HG02885 (cell line): Measurements from ENCODE around the gene ZNRF4.
"Not testable (repeated sequence)": the region's sequence is repeated elsewhere in the genome, so short reads cannot be mapped to it uniquely, and the experiment has no call there.

Experiments
- ATAC-seq: cut with Tn5 transposase; IDR thresholded peaks from one replicate; pipeline ENCODE4 v1.9.1; 2021; ENCODE audit warnings: mild to moderate bottlenecking; ENCODE audit not compliant: unreplicated experiment, poor library complexity

Gene ZNRF4

GRCh38 chr19:5470264-5470671 lies 15.1 kb downstream of the ZNRF4 start:
- no peak for ATAC-seq

GRCh38 chr19:5472286-5472685 lies 17.1 kb downstream of the ZNRF4 start:
- ATAC-seq, result no peak

DNA sequence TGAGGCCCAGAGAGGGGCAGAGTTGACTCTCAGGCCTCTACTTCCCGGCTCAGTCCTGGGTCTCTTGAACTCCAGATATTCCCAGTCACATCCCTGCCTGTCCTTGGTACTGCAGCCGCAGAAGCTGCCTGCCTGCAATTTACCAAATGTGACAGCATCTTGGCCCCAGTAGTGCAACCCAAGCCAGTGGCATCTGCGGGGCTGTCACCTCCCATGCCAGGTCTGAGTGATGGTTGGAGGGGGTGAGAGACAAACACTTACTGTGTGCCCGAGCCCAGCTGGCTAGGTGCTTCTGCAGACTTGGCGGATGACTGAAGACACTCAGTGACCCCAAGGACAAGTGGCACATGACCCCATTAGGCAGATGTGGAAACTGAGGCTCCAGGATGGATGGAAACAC lies 18.4 kb downstream of the ZNRF4 start:
- ATAC-seq, result no peak

GRCh38 chr19:5477451-5478215 lies 22.4 kb downstream of the ZNRF4 start:
- no peak for ATAC-seq

- ATAC-seq, result no peak
Observed at GRCh38 chr19:5478241-5478924, 23.2 kb downstream of the ZNRF4 start.

GRCh38 chr19:5478925-5479588 lies 23.8 kb downstream of the ZNRF4 start:
- no peak for ATAC-seq

DNA sequence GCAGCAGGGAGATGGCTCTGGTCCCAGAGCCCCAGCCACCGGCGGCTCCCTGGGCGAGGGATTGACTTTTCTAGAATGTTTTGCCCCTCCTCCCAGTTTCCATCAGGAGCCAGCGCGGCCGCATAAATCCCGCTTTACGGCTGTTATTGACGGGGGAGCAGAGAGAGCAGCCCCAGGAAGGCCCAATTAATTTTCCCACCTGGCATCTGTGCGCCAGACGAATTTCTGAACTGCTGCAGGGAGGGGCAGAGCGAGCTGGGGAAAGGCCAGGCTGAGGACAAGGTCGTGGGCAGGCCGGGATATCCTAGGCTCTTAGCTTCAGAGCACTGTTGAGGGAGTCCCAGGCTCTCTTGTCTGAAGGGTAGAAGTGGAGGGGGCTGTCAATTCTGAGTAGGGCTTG lies 24.7 kb downstream of the ZNRF4 start:
- no peak for ATAC-seq

DNA sequence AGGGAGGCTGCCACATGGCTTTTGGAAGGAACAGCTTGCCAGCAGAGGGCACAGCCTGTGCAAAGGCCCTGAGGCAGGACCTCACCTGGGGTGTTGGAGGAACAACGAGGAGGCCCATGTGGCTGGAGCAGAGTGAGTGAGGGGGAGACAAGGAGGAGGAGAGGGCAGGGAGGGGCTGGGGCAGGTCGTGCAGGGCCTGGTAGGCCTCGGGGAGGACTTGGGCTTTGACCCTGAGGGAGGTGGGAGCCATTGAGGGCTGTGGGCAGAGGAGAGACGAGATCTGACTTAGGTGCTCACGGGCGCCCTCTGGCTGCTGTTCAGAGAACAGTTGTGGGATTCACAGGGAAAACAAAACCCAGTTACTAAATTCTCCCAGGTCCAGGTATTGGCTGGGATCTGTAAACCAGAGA lies 25.2 kb downstream of the ZNRF4 start:
- no peak for ATAC-seq

DNA sequence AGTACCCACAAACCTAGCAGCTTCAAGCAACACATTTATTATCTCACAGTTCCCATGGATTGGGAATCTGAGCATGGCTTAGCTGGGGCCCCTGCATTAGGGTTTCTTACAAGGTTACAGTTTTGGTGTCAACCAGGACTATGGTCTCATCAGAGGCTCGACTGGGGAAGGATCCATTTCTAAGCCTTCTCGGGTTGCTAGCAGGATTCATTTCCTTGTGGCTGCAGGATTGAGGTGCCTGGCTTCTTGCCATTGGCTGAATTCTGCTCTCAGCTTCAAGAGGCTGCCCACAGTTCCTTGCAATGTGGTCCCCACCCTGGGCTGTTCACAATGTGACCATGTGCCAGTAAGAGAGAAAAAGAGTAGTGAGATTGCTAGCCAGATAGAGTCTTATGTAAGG lies 26.7 kb downstream of the ZNRF4 start:
- ATAC-seq, result no peak

DNA sequence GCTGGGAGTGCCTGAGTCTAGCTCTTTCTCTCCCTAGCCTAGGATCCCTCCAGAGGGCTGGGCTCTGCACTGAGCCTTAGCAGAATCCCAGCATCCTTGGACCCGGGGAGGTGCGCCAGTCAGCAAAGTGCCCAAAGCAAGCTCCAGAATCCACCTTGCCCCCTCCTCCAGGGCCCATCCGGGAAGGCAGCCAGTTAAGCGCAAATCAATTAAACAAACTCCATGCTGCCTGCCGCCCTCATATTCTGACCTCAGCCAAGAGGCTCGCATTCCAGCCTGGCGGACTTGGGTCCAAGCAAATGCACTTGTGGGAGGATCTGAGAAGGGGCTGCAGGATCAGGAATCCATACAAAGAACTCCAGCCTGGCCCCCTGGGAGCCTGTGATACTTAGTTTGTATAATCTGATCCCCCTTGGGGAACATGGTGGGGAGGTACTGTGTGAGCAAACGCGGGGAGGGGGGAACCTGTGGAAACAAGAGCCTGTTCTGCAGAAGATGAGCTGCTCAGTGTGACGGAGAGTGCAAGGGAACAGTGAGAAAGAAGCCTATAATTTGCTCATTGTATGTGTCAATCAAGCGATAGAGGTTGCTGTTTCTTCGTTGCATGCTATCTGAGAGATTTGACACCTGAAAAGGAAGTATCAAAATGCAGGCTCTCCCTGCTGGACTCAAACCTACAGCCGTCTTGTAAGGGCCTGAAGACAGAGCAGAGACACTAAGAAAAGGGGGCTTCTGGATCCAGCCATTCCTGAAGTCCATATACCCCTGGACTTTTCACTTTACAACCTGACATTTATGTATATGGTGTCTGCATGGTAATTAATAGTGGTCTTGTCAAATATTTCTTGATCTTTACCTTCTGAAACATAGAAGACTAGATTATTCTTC lies 29.4 kb downstream of the ZNRF4 start:
- ATAC-seq, result no peak

GRCh38 chr19:5485286-5485636 lies 30.0 kb downstream of the ZNRF4 start:
- no peak for ATAC-seq

- not testable (repeated sequence) for ATAC-seq
Observed at GRCh38 chr19:5485658-5486057, 30.4 kb downstream of the ZNRF4 start.

- ATAC-seq, result no peak
Observed at GRCh38 chr19:5487222-5487621, 32.0 kb downstream of the ZNRF4 start.

DNA sequence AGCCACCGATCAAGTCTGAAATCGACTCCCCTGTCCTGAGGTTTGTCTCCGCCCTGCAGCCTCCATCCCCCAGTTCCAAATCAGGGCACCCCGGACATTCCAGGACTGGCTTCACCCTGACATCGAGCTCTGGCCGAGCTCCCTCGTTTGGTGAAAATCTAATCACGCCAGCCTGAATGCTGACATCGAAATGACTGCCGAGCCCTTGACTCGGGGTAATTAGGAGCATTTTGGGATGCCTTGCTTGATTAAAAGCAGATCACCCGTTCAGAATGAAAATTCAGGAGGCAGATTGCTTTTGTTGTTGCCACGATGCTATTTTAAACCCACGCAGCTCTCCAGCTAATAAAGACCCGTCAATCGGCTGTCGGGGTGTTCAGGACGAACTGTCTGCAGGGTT lies 34.3 kb downstream of the ZNRF4 start:
- no peak for ATAC-seq

DNA sequence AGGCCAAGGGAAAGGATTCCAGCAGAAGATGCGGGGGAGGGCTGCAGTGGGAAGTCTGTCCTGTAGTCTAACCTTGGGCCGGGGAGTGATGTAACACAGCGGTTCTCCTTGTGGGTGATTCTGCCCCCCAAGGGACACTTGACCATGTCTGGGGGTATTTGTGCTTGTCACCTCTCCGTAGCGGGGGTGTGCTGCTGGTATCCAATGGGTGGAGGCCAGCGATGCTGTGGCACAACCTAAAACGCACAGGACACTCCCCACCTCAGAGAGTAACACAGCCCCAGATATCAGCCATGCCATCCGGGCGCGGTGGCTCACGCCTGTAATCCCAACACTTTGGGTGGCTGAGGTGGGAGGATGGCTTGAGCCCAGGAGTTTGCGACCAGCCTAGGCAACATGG lies 36.3 kb downstream of the ZNRF4 start:
- ATAC-seq, result no peak

DNA sequence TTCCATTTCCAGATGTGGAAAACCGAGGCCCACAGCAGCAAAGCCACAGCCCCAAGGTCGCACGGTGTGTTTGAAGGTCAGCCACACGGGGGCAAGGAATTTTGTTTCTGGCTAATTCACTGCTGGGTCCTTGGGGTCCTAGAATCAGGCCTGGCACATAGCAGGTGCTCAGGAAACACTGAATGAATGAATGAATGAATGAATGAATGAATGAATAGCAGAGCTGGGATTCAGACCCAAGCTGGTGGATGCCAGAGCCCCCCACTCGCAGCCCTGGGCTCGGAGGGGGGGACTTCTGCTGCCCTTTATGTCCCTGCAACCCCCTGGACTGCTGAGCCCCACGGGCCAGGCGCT lies 37.0 kb downstream of the ZNRF4 start:
- ATAC-seq, result no peak

GRCh38 chr19:5492635-5493409 lies 37.6 kb downstream of the ZNRF4 start:
- no peak for ATAC-seq

DNA sequence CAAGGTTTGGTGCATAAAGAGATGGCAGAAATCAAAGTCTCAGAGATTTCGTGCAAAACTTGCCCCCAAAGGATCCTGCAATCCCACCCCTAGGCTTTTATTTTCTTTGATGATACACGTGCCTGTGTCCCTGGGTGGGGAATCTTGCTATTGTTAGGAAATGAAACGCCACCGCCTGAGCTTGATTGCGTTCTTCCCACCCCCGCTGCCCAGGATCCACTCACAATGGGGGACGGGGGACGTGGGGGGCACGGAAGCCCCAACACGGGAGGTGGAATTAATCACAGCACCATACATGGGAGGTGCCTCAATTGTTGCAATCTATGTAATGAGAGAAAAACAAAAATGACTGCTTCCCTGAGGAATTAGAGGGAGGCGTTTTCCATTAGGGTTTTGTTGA lies 39.6 kb downstream of the ZNRF4 start:
- no peak for ATAC-seq

- ATAC-seq, result no peak
Observed at GRCh38 chr19:5495792-5496191, 40.6 kb downstream of the ZNRF4 start.

DNA sequence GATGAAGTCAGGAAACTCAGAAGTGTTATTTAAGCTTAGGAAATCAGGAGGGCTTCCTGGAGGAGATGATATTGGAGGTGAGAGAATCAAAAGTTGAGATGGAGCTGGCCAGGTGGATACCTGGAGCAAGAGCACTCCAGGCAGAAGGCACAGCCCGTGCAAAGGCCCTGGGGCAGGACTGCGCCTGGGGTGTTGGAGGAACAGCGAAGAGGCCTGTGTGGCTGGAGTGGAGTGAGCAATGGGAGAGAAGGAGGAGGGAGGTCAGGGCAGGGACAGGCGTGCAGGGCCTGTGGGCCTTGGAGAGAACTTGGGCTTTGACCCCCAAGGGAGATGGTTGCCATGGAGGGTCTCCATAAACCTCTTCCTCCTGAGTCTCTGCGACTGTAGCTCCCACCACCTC lies 42.1 kb downstream of the ZNRF4 start:
- ATAC-seq, result no peak
